ENCODE data around the gene FAM53B. TPM values are rescaled to one million over a fixed set of nuclear protein-coding genes. Genes with fewer than 3 reads are reported as not detected.

The FAM53B gene
- total and polyA plus RNA-seq, 8 donors: 5.7 to 46.9 (median 11.4) TPM

GRCh38 chr10:124696446-124697392 is 47.5 kb downstream of the FAM53B start:
- Histone ChIP-seq H3K27ac (peak overlapping the region; percentile 8 to 76 (median 54)), H3K27me3 (no peaks in the 10 kb centered on the region), H3K4me1 (peaks cover 43 to 63% (median 46%) of the 10 kb centered on the region in 4 donors), H3K9me3 (no peaks in the 10 kb centered on the region), H3K4me3 (no peak overlapping the region), H3K36me3 (peaks cover 9 to 48% (median 32%) of the 10 kb centered on the region in 4 donors)
- 68 to 83% (median 78%) methylated on average over 13 to 19 of the region's 19 CpGs for WGBS, 5 donors
- DNase-seq: no peak
- intact Hi-C loops (cut with DNase I; ENCODE audit: low total_unique reads): no loop called here
- TF ChIP-seq EP300 (IDR thresholded peaks at IDR 0.05) (no peak), POLR2A (IDR thresholded peaks at IDR 0.05) (no peak), POLR2AphosphoS5 (IDR thresholded peaks at IDR 0.05) (no peak), CTCF (IDR thresholded peaks at IDR 0.05) (no peak)

GRCh38 chr10:124695259-124695658 is 48.9 kb downstream of the FAM53B start:
- TF ChIP-seq EP300 (IDR thresholded peaks at IDR 0.05) (no peak), CTCF (IDR thresholded peaks at IDR 0.05) (no peak), POLR2AphosphoS5 (IDR thresholded peaks at IDR 0.05) (no peak), POLR2A (IDR thresholded peaks at IDR 0.05) (no peak)
- H3K4me1 ChIP-seq: peaks cover 28 to 48% (median 32%) of the 10 kb centered on the region in 4 donors
- peaks cover 9 to 58% (median 39%) of the 10 kb centered on the region in 4 donors for H3K36me3 ChIP-seq
- WGBS, 5 donors: 87 to 97% (median 90%) methylated on average over 3 of the region's 3 CpGs
- no peaks in the 10 kb centered on the region for H3K27me3 ChIP-seq
- H3K9me3 ChIP-seq: no peaks in the 10 kb centered on the region
- peak overlapping the region in 3 of 5 donors; percentile 15 to 76 (median 62) for H3K27ac ChIP-seq
- no peak for DNase-seq
- H3K4me3 ChIP-seq: no peak overlapping the region
- intact Hi-C loops (cut with DNase I; ENCODE audit: low total_unique reads): no loop called here

- TF ChIP-seq POLR2A (IDR thresholded peaks at IDR 0.05) (no peak), EP300 (IDR thresholded peaks at IDR 0.05) (no peak)
- Histone ChIP-seq H3K4me1 (peaks cover 22 to 42% (median 26%) of the 10 kb centered on the region in 4 donors), H3K36me3 (peaks cover 9 to 64% (median 44%) of the 10 kb centered on the region in 4 donors), H3K27me3 (no peaks in the 10 kb centered on the region), H3K4me3 (no peak overlapping the region), H3K9me3 (no peaks in the 10 kb centered on the region), H3K27ac (peak overlapping the region in 4 of 5 donors; percentile 17 to 62 (median 56))
- intact Hi-C loops (cut with DNase I; ENCODE audit: low total_unique reads): no loop called here
- no peak for DNase-seq
- 88 to 92% (median 90%) methylated on average over 14 of the region's 14 CpGs for WGBS, 5 donors
These were observed 49.5 kb downstream of the FAM53B start for GRCh38 chr10:124694481-124695220.

- peak in 1 of 2 donors; percentile 56 for DNase-seq
- TF ChIP-seq EP300 (IDR thresholded peaks at IDR 0.05) (no peak), POLR2AphosphoS5 (IDR thresholded peaks at IDR 0.05) (no peak), CTCF (IDR thresholded peaks at IDR 0.05) (no peak), POLR2A (IDR thresholded peaks at IDR 0.05) (no peak)
- H3K27ac ChIP-seq: peak overlapping the region in 4 of 5 donors; percentile 17 to 62 (median 56)
- peaks cover 20 to 42% (median 23%) of the 10 kb centered on the region in 4 donors for H3K4me1 ChIP-seq
- H3K4me3 ChIP-seq: no peak overlapping the region
- WGBS, 5 donors: 63 to 67% (median 63%) methylated on average over 10 of the region's 10 CpGs
- H3K27me3 ChIP-seq: no peaks in the 10 kb centered on the region
- intact Hi-C loops (cut with DNase I; ENCODE audit: low total_unique reads): no loop called here
- H3K36me3 ChIP-seq: peaks cover 9 to 72% (median 50%) of the 10 kb centered on the region in 4 donors
- H3K9me3 ChIP-seq: no peaks in the 10 kb centered on the region
These were observed 50.3 kb downstream of the FAM53B start for GRCh38 chr10:124693801-124694416.
